K562 (cell line): ENCODE measurements around the gene USP14. TPM values are rescaled to one million over a fixed set of nuclear protein-coding genes. Genes with fewer than 3 reads are reported as not detected.

Experiments used
- ATAC-seq: fragments of 200-7000 bp; cut with Tn5 transposase; 3 replicates; pipeline ENCODE4 v1.9.1; 2020; ENCODE audit warnings: moderate library complexity
- BruUV-seq: library from RNA; stranded (reverse); fragments of 400-500 nt; replicated peaks from 2 replicates; lab custom pipeline; 2021; lab: Mats Ljungman, UMichigan
- CTCF ChIA-PET: fragments of 300-600 bp; formaldehyde crosslinking; extraction: SDS; loops from one replicate; lab custom pipeline; 2021; ENCODE audit warnings: low intra/inter-chr PET ratio; lab: Yijun Ruan, JAX
- POLR2A ChIA-PET: fragments of 300-600, 350-650 bp; sonication (Branson Sonifier 250); formaldehyde crosslinking; extraction: SDS; loops from one replicate; lab custom pipeline; 2021; ENCODE audit warnings: antibody characterized with exemption, inconsistent platforms; lab: Yijun Ruan, JAX
- DNase-seq, 4 experiments: peaks; one replicate each; pipeline versions ENCODE4 v3.0.0 to v3.0.0-alpha.2; 2011 to 2018; ENCODE audit warnings: low spot score in 3 of 4, mixed read lengths in 3 of 4; ENCODE audit errors: extremely low read depth in 1 of 4
- FAIRE-seq: peaks from 2 replicates; lab custom pipeline; 2011; peaks lifted over from hg19 to GRCh38; lab: Jason Lieb, UNC
- H2AFZ ChIP-seq: 2 replicates; pipeline ENCODE4 v1.6.0; 2011; ENCODE audit warnings: low read depth, low read length, control low read depth, inconsistent platforms
- H3K27ac ChIP-seq: fragments of 200-600 bp; 3 replicates; pipeline ENCODE4 v1.8.0; 2011; ENCODE audit warnings: low read depth, mild to moderate bottlenecking, control low read depth, inconsistent platforms, low read length, moderate library complexity, mixed read lengths; ENCODE audit errors: extremely low read depth
- H3K27me3 ChIP-seq, 2 experiments: fragments of 300-600 bp in 1 of 2; 2 replicates in 1 of 2; 3 replicates in 1 of 2; pipeline versions ENCODE4 v1.6.0 to v1.8.0; 2011; ENCODE audit warnings: inconsistent platforms in 2 of 2, low read length in 2 of 2, mild to moderate bottlenecking in 1 of 2, mixed read lengths in 1 of 2, moderate library complexity in 1 of 2; ENCODE audit not compliant: control insufficient read depth in 2 of 2, insufficient read depth in 2 of 2
- H3K36me3 ChIP-seq: fragments of 300-600 bp; 3 replicates; pipeline ENCODE4 v1.8.0; 2011; ENCODE audit warnings: mild to moderate bottlenecking, low read length, inconsistent platforms; ENCODE audit not compliant: control insufficient read depth, insufficient read depth
- H3K4me1 ChIP-seq, 2 experiments: fragments of 200-600 bp in 1 of 2; replicated peaks in 1 of 2; 2 replicates in 1 of 2; 3 replicates in 1 of 2; pipeline versions ENCODE4 v1.5.1 to v1.8.0; 2011; ENCODE audit warnings: inconsistent platforms in 2 of 2, low read length in 2 of 2, mild to moderate bottlenecking in 1 of 2, mixed read lengths in 1 of 2, moderate library complexity in 1 of 2; ENCODE audit not compliant: control insufficient read depth in 2 of 2, insufficient read depth in 2 of 2
- H3K4me2 ChIP-seq: 2 replicates; pipeline ENCODE4 v1.6.1; 2011; ENCODE audit warnings: low read length, control low read depth, inconsistent platforms, mixed read lengths; ENCODE audit not compliant: insufficient read depth
- H3K4me3 ChIP-seq: fragments of 200-600 bp; sonication (generic), shearing (Covaris generic); 2 replicates; pipeline ENCODE4 v1.5.1; 2016; ENCODE audit warnings: control low read depth, inconsistent platforms
- H3K79me2 ChIP-seq: fragments of 200-600 bp; 3 replicates; pipeline ENCODE4 v1.8.0; 2011; ENCODE audit warnings: low read length, inconsistent platforms; ENCODE audit not compliant: control insufficient read depth, insufficient read depth
- H3K9ac ChIP-seq, 2 experiments: 2 replicates each; pipeline versions ENCODE4 v1.6.0 to v1.6.1; 2011; ENCODE audit warnings: low read depth in 2 of 2, low read length in 2 of 2, control low read depth in 1 of 2, inconsistent platforms in 1 of 2, mild to moderate bottlenecking in 1 of 2, mixed read lengths in 1 of 2; ENCODE audit not compliant: insufficient read depth in 1 of 2
- H3K9me1 ChIP-seq: one replicate; pipeline ENCODE4 v1.6.0; 2011; ENCODE audit warnings: inconsistent platforms, mild to moderate bottlenecking, low read length, moderate library complexity; ENCODE audit not compliant: control insufficient read depth, insufficient read depth
- H3K9me3 ChIP-seq: replicated peaks from 2 replicates; pipeline ENCODE4 v1.5.1; 2011; ENCODE audit warnings: low read depth, low read length, inconsistent platforms; ENCODE audit not compliant: control insufficient read depth, insufficient read depth
- H4K20me1 ChIP-seq: replicated peaks from 2 replicates; pipeline ENCODE4 v1.6.1; 2011; ENCODE audit warnings: low read length, inconsistent platforms, mixed read lengths; ENCODE audit not compliant: control insufficient read depth, insufficient read depth
- CREBBP ChIP-seq: IDR thresholded peaks from one replicate; pipeline ENCODE4 v1.6.1; 2012; ENCODE audit warnings: low read depth, mild to moderate bottlenecking, control low read depth, inconsistent platforms, low read length
- HDAC6 ChIP-seq: IDR thresholded peaks from 2 replicates; pipeline ENCODE4 v1.6.1; 2012; ENCODE audit warnings: low read depth, mild to moderate bottlenecking, control low read depth, inconsistent platforms, low read length, moderate library complexity
- LARP7 ChIP-seq: fragments of 450-650 bp; IDR thresholded peaks from 2 replicates; pipeline ENCODE4 v1.6.1; 2016
- NCOA6 ChIP-seq: fragments of 450-650 bp; IDR thresholded peaks from 2 replicates; pipeline ENCODE4 v1.6.1; 2017; ENCODE audit warnings: mild to moderate bottlenecking
- SETDB1 ChIP-seq: IDR thresholded peaks from one replicate; pipeline ENCODE4 v1.6.1; 2012; ENCODE audit warnings: low read length, control low read depth, inconsistent platforms
- SMAD1 ChIP-seq: fragments of 150-350 bp; IDR thresholded peaks from 2 replicates; pipeline ENCODE4 v1.6.1; 2014; ENCODE audit warnings: low read length, low read depth; ENCODE audit not compliant: partially characterized antibody
- ZNF384 ChIP-seq: IDR thresholded peaks from 2 replicates; pipeline ENCODE4 v1.6.1; 2012; ENCODE audit warnings: low read depth, low read length, improper control_type of control experiment
- WGBS: fragments of 100-300 bp; shearing (Covaris generic); methylation state at CpG from one replicate; pipeline ENCODE4 v1.1.6; 2016; ENCODE audit warnings: low coverage, mixed read lengths; ENCODE audit not compliant: insufficient coverage; ENCODE audit errors: missing lambda C conversion rate; 5-methylcytosine and 5-hydroxymethylcytosine counted together
- in situ Hi-C: fragments of 300-500 bp; cut with MboI; formaldehyde crosslinking; loops from 4 replicates; pipeline ENCODE4 v1.15.0; 2018; ENCODE audit warnings: inconsistent platforms, mixed read lengths
- intact Hi-C: fragments of 100-400 bp; cut with micrococcal nuclease; formaldehyde crosslinking; loops from 2 replicates; pipeline ENCODE4 v1.14.2; 2022
- polyA plus RNA-seq, 8 experiments: library from polyadenylated mRNA; depleted of rRNA in 4 of 8; stranded (reverse) in 5 of 8; unstranded in 3 of 8; fragments of >200 nt; fragmentation: Nextera tagmentation in 2 of 8; fragmentation: Illumina TruSeq in 1 of 8; extraction: Ambion mirVana in 2 of 8; extraction: Trizol in 1 of 8; gene quantifications; 2 replicates each; pipeline versions ENCODE4 v1.2.1 to v1.2.3, GENCODE V29; 2011 to 2014; ENCODE audit warnings: inconsistent platforms in 1 of 8, missing spikeins in 1 of 8
- total RNA-seq, 7 experiments: library from RNA; depleted of rRNA in 6 of 7; stranded (reverse); fragments of >200 nt in 6 of 7; fragmentation: Illumina TruSeq in 2 of 7; extraction: Trizol in 2 of 7; gene quantifications; 2 replicates each; pipeline versions ENCODE4 v1.2.1 to v1.2.3, GENCODE V29; 2011 to 2021; ENCODE audit warnings: low replicate concordance in 1 of 7
- TF ChIP-seq, protein P1 (sequence below): sonication (generic); formaldehyde crosslinking; IDR thresholded peaks from 2 replicates; pipeline ENCODE4 v1.5.0; 2020; ENCODE audit warnings: missing genetic modification reagents
- TF ChIP-seq, protein P2 (sequence below): fragments of 250-450 bp; sonication (Bioruptor Pico); IDR thresholded peaks from 2 replicates; pipeline ENCODE4 v1.5.0; 2020; ENCODE audit warnings: mild to moderate bottlenecking, borderline replicate concordance
- TF ChIP-seq, protein P3 (sequence below): IDR thresholded peaks from 3 replicates; pipeline ENCODE4 v1.6.1; 2011; ENCODE audit warnings: borderline replicate concordance, mild to moderate bottlenecking, moderate library complexity; ENCODE audit not compliant: insufficient read length; ENCODE audit errors: extremely low read depth
- TF ChIP-seq, protein P4 (sequence below), 2 experiments: IDR thresholded peaks; 2 replicates each; pipeline ENCODE4 v1.6.1; 2011; ENCODE audit warnings: borderline replicate concordance in 1 of 2, control low read depth in 1 of 2, low read depth in 1 of 2, low read length in 1 of 2, mild to moderate bottlenecking in 1 of 2, mixed read lengths in 1 of 2, moderate library complexity in 1 of 2; ENCODE audit not compliant: insufficient read depth in 1 of 2, insufficient read length in 1 of 2, poor library complexity in 1 of 2, severe bottlenecking in 1 of 2; ENCODE audit errors: extremely low read depth in 1 of 2
- TF ChIP-seq, protein P5 (sequence below): fragments of 450-650 bp; formaldehyde crosslinking; IDR thresholded peaks from 2 replicates; pipeline ENCODE4 v1.4.0; 2022; ENCODE audit warnings: mild to moderate bottlenecking, moderate library complexity

Gene USP14
- total and polyA plus RNA-seq, 9 of the 15 experiments (the other 6 are each of a cell fraction or from before 2014, with no cell fraction given): 18.7 to 129 (median 40.3) TPM

DNA sequence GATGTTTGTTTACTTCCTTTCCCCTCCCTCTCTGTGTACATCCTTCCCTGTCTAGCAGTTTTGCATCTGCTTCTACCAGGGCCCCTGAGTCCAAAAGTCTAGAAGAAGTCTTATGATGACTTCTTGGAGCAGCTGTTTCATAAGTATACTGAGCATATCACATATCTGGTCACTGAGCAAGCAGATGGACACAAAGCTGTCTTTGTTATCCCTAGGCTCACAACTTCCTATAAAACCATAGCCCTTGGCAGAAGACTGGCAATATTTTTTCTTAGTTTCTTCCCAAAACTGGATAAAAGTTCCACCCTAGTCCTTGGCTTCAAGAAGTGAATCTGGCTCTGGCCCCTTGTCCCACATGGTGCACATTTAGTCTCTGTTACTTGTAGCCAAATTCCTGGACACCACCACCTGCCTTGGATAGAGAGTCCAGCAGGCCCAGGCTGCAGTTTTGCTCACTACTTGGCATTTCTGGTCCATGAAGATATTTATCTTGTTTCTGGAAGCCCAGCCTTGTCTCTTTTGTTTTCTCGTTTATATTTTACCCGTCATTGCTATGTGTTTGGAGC lies 87.0 kb downstream of the USP14 start (continued):
- no peak for TF ChIP-seq SMAD1
- TF ChIP-seq, all 486 proteins: peak for 0

DNA sequence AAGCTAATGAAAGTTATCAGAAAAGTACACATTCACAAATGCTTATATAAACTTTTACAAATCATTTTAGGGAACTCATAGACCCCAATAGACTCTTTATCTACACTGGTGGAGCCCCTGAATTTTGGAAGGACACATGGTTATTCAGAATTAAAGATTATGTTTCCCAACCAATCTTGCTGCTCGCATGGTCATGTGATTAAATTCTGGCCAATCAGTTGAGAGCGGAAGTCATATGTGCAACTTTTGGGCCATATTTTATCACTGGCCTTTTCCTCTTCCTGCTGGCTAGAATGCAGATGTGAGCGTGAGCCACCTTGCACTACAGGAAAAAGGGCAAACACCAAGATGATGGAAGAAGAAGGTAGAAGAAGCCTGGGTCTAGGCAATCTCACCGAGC lies 89.7 kb downstream of the USP14 start:
- BruUV-seq: no TSS peak
- DNase-seq: peak in 2 of 4 experiments; percentile 44 to 45
- Histone ChIP-seq H2AFZ (no peak overlapping the region), H3K36me3 (peaks cover 83% of the 10 kb centered on the region), H3K9ac (no peak overlapping the region), H3K27me3 (no peaks in the 10 kb centered on the region), H3K9me3 (no peaks in the 10 kb centered on the region), H3K4me1 (no peaks in the 10 kb centered on the region), H3K27ac (no peak overlapping the region), H3K4me2 (no peak overlapping the region), H3K79me2 (no peaks in the 10 kb centered on the region), H3K9me1 (no peaks in the 10 kb centered on the region), H3K4me3 (no peak overlapping the region), H4K20me1 (no peaks in the 10 kb centered on the region)
- 94% methylated on average over 4 of the region's 4 CpGs for WGBS
- ATAC-seq: no peak
- in situ Hi-C loops (no loop called here), intact Hi-C loops (no loop called here)
- ChIA-PET CTCF (no interaction called here), POLR2A (no interaction called here)
- FAIRE-seq: no peak
- TF ChIP-seq NCOA6: no peak
- TF ChIP-seq CREBBP: no peak
- TF ChIP-seq, protein P1, sequence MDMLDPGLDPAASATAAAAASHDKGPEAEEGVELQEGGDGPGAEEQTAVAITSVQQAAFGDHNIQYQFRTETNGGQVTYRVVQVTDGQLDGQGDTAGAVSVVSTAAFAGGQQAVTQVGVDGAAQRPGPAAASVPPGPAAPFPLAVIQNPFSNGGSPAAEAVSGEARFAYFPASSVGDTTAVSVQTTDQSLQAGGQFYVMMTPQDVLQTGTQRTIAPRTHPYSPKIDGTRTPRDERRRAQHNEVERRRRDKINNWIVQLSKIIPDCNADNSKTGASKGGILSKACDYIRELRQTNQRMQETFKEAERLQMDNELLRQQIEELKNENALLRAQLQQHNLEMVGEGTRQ (CRISPR knock-in tag): peak; percentile 22; the same call in 1 of the 2 replicates
- TF ChIP-seq, protein P2, sequence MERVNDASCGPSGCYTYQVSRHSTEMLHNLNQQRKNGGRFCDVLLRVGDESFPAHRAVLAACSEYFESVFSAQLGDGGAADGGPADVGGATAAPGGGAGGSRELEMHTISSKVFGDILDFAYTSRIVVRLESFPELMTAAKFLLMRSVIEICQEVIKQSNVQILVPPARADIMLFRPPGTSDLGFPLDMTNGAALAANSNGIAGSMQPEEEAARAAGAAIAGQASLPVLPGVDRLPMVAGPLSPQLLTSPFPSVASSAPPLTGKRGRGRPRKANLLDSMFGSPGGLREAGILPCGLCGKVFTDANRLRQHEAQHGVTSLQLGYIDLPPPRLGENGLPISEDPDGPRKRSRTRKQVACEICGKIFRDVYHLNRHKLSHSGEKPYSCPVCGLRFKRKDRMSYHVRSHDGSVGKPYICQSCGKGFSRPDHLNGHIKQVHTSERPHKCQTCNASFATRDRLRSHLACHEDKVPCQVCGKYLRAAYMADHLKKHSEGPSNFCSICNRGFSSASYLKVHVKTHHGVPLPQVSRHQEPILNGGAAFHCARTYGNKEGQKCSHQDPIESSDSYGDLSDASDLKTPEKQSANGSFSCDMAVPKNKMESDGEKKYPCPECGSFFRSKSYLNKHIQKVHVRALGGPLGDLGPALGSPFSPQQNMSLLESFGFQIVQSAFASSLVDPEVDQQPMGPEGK (CRISPR knock-in tag): no peak
- no peak for TF ChIP-seq HDAC6
- no peak for TF ChIP-seq LARP7
- TF ChIP-seq ZNF384: no peak
- TF ChIP-seq, protein P3, sequence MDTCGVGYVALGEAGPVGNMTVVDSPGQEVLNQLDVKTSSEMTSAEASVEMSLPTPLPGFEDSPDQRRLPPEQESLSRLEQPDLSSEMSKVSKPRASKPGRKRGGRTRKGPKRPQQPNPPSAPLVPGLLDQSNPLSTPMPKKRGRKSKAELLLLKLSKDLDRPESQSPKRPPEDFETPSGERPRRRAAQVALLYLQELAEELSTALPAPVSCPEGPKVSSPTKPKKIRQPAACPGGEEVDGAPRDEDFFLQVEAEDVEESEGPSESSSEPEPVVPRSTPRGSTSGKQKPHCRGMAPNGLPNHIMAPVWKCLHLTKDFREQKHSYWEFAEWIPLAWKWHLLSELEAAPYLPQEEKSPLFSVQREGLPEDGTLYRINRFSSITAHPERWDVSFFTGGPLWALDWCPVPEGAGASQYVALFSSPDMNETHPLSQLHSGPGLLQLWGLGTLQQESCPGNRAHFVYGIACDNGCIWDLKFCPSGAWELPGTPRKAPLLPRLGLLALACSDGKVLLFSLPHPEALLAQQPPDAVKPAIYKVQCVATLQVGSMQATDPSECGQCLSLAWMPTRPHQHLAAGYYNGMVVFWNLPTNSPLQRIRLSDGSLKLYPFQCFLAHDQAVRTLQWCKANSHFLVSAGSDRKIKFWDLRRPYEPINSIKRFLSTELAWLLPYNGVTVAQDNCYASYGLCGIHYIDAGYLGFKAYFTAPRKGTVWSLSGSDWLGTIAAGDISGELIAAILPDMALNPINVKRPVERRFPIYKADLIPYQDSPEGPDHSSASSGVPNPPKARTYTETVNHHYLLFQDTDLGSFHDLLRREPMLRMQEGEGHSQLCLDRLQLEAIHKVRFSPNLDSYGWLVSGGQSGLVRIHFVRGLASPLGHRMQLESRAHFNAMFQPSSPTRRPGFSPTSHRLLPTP: no peak
- TF ChIP-seq, protein P4, sequence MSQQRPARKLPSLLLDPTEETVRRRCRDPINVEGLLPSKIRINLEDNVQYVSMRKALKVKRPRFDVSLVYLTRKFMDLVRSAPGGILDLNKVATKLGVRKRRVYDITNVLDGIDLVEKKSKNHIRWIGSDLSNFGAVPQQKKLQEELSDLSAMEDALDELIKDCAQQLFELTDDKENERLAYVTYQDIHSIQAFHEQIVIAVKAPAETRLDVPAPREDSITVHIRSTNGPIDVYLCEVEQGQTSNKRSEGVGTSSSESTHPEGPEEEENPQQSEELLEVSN (IDR thresholded peaks at IDR 0.05; ENCODE audit: borderline replicate concordance in 1 of 2, extremely low read depth in 1 of 2, insufficient read depth in 1 of 2, insufficient read length in 1 of 2, low read depth in 1 of 2, low read length in 1 of 2, poor library complexity in 1 of 2, severe bottlenecking in 1 of 2): no peak
- TF ChIP-seq, protein P5, sequence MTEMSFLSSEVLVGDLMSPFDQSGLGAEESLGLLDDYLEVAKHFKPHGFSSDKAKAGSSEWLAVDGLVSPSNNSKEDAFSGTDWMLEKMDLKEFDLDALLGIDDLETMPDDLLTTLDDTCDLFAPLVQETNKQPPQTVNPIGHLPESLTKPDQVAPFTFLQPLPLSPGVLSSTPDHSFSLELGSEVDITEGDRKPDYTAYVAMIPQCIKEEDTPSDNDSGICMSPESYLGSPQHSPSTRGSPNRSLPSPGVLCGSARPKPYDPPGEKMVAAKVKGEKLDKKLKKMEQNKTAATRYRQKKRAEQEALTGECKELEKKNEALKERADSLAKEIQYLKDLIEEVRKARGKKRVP: no peak
- no peak for TF ChIP-seq SETDB1
